Measurements from ENCODE around the gene NSMF.
A peak's percentile ranks its signal among the peaks of the same experiment; 100 is the strongest.

NSMF gene

DNA sequence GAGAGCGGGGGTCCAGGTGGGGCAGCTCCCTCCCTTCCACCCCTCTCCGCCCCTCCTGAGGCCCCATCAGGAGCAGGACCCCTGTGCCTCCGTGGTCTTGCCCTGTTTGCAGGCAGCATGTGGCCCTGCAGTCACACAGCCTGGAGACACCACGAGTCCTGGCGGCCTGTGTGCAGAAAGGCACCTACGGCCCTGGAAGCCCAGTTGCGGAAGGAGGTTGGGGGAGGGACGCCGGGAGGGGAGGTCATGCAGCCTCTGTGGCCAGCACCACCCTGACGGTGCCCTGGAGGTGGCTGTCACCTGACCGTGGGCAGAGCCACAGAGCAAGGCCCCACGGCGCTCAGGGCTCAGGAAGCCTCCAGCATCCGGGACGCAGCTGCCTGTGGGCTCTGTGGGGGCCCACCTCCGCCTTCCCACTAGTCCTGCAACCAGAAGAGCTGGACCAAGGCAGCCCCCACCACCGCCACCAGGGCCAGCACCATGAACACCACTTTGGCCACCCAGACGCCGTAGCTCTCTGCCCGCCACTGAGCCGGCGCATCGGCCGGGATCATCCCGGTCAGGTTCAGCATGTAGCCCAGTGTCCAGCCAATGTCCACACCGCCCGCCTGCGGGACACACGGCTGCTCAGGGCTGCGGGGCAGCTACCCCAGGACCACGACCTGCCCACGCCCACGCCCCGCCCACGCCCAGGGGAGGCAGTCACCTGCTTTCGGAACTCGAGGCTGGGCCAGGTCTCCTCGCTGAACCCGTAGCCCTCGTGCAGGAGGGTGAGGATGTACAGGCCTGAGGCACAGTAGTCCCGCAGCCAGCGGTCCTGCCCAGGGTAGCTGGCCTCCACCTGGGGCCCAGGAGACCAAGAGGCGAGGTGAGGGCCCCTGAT lies 24.4 kb downstream of the NSMF start:
- DNase-seq (ENCODE audit: low read depth, low spot score), result no peak
- H3K27ac ChIP-seq, result no peak overlapping the region

- H3K27ac ChIP-seq, result no peak overlapping the region
- no peak for DNase-seq (ENCODE audit: low read depth, low spot score)
Observed at GRCh38 chr9:137433916-137434431, 25.2 kb downstream of the NSMF start.

DNA sequence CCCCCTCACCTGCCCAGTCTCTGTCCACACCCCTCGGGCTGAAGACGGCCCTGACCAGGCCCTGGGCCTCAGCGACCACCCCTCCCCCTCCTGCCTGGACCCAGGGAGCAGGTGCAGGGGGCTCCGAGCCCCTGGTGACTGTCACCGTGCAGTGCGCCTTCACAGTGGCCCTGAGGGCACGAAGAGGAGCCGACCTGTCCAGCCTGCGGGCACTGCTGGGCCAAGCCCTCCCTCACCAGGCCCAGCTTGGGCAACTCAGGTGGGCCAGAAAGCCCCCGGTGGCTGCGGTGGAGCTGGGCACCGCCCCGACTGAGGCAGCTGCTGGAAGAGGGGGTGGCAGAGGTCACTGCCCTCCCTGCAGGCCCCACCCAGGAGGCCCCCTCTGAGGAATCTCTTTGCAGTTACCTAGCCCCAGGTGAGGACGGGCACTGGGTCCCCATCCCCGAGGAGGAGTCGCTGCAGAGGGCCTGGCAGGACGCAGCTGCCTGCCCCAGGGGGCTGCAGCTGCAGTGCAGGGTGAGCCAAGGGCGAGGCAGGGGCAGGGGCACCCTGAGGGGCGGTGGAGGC lies 25.7 kb downstream of the NSMF start:
- DNase-seq (ENCODE audit: low read depth, low spot score), result no peak

GRCh38 chr9:137432687-137433348 lies 26.3 kb downstream of the NSMF start:
- DNase-seq (ENCODE audit: low read depth, low spot score), result no peak
- H3K27ac ChIP-seq, result no peak overlapping the region

More for the DNA sequence above, 25.7 kb downstream of the NSMF start:
- H3K27ac ChIP-seq, result no peak overlapping the region

DNA sequence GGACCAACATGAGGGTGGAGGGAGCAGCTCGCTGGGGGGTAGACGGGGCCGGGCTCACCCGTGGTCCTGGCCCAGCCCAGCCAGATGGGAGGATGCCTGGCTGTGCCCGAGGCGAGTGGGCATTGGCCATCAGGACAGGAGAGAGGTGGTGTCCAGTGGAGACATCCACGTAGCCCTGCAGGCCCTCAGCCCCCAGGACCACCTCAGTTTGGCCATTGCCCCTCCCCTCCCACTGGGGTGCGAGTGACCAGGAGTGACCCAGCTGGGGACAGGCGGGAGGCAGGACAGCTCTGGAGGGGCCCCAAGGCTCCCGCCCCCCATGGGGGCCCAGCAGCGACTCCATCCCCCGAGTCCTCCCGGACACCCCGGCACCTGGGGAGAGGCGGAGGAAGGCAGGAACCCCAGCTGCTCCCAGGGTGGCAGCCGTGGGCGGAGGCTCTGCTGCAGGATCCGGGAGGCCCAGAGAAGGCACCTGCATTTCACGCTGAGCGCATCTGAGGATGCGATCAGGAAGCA lies 27.7 kb downstream of the NSMF start:
- no peak overlapping the region for H3K27ac ChIP-seq
- no peak for DNase-seq (ENCODE audit: low read depth, low spot score)

- DNase-seq (ENCODE audit: low read depth, low spot score), result no peak
Observed at GRCh38 chr9:137430723-137431415, 28.3 kb downstream of the NSMF start.

GRCh38 chr9:137429974-137430722 lies 29.0 kb downstream of the NSMF start:
- H3K27ac ChIP-seq, result no peak overlapping the region

More at GRCh38 chr9:137430723-137431415, 28.3 kb downstream of the NSMF start:
- H3K27ac ChIP-seq, result no peak overlapping the region

DNA sequence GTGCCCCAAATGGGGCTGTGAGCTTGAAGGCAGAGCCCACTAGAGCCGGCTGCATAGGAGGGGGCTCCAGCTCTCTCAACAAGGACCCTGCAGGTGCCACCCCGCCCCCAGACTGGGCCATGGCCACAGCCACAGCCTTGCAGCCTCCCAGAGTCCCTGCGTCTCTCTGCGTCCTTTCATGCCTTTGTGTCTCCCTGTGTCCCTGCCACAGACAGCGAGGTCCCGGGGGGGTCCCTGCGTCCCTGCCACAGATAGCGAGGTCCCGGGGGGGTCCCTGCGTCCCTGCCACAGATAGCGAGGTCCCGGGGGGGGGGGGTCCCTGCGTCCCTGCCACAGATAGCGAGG lies 29.6 kb downstream of the NSMF start:
- no peak for DNase-seq (ENCODE audit: low read depth, low spot score)
- no peak overlapping the region for H3K27ac ChIP-seq

More at GRCh38 chr9:137429974-137430722, 29.0 kb downstream of the NSMF start:
- DNase-seq (ENCODE audit: low read depth, low spot score), result no peak

DNA sequence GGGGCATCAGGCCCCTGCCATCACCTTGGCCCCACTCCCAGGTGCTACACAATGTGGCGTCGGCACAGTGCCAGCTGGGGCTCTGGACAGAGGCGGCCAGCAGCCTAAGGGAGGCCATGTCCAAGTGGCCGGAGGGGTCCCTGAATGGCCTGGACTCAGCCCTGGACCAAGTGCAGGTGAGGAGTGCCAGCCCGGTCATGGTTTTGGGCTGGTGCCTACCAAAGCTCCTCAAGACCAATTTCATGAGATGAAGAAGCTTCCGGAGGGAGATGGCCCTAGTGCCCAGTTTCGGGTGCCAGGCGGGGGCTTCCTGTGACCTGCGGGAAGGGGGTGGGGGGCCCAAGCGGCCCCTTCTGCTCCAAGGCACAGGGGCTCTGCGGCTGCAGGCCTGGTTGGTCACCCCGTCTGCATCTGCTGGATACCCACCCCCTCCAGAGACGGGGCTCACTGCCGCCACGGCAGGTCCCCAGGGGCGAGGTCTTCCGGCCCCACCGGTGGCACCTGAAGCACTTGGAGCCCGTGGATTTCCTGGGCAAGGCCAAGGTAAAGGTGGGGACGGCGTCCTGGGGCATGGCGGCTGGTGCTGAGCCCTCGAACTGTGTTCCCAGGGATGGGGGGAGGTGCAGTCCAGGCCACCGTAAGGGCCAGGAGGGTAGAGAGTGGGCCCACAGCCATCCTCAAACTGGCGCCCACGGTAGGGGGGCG lies 30.1 kb downstream of the NSMF start:
- no peak for DNase-seq (ENCODE audit: low read depth, low spot score)
- no peak overlapping the region for H3K27ac ChIP-seq

DNA sequence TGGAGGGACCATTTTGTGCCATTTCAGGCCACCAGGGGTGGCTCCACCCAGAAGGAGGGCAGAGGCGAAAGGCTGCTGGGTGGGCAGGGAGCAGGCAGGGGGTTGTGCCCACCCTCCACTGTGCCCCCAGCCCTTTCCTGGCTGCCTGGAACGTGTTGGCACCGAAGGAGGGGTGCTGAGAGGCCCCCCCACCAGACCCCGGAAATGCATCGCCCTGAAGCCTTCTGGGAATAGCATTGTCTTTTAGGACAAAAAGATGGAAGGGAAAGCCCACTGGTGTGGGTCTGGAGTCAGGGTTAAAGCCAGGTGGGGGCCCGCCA lies 30.9 kb downstream of the NSMF start:
- DNase-seq (ENCODE audit: low read depth, low spot score), result no peak
- H3K27ac ChIP-seq, result no peak overlapping the region

GRCh38 chr9:137427454-137428310 lies 31.5 kb downstream of the NSMF start:
- no peak for DNase-seq (ENCODE audit: low read depth, low spot score)
- no peak overlapping the region for H3K27ac ChIP-seq

GRCh38 chr9:137426018-137426681 lies 33.0 kb downstream of the NSMF start:
- no peak for DNase-seq (ENCODE audit: low read depth, low spot score)
- H3K27ac ChIP-seq, result no peak overlapping the region

DNA sequence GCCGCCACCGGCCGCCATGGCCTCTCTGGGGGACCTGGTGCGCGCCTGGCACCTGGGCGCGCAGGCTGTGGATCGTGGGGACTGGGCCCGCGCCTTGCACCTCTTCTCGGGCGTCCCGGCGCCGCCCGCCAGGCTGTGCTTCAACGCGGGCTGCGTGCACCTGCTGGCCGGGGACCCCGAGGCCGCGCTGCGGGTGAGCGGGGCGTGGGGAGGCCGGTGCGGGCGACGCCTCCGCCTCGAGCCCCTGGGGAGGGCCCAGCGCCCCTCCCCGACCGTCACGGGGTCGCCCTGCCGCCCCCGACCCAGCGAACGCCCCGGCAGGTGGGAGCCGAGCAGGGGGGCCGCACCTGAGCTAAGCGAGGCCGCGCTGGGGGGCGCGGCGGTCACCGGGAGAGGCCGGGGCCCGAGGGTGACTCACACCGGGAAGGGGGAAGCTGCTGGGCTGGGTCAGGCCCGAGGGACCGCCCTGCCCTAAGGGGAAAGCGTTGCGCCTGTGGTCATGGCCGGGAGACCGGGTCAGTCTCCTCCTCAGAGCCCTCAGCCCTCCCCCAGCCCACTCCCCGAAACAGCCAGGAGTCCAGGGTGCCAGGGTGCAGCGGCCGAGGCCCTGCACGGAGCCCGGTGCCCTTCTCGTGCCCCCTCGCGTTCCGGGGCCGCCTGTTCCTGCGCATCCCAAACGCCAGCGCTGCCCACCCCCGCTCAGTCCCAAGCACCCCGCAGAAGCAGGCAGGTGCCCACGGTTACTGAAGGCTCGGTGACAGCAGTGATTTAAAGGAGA lies 35.4 kb downstream of the NSMF start:
- H3K27ac ChIP-seq, result peak overlapping the region; percentile 53
- no peak for DNase-seq (ENCODE audit: low read depth, low spot score)

- H3K27ac ChIP-seq, result peak within 1 kb of the TSS; percentile 53
- peak; percentile 64 for DNase-seq (ENCODE audit: low read depth, low spot score)
Observed at GRCh38 chr9:137422604-137423513, 36.3 kb downstream of the NSMF start, which contains the start of the genes EXD3 and NOXA1. Gene EXD3, minus strand, starts transcription at chr9:137423162. Its CDS starts 27,805 bp downstream, at chr9:137395357. Gene NOXA1, plus strand, starts transcription at chr9:137423393. Its CDS starts 137 bp downstream, at chr9:137423530.

GRCh38 chr9:137421838-137422603 lies 37.1 kb downstream of the NSMF start:
- DNase-seq (ENCODE audit: low read depth, low spot score), result no peak
- H3K27ac ChIP-seq, result peak overlapping the region; percentile 53
